Measurements from ENCODE around the gene TMEM150A.

- TF ChIP-seq CTCF (IDR thresholded peaks at IDR 0.05) = no peak
- no peak for TF ChIP-seq POLR2A (IDR thresholded peaks at IDR 0.05)
Measured at GRCh38 chr2:85623991-85624390, 21.5 kb upstream of the TMEM150A start.

All from testis (tissue), 2 donors.